DND-41 (cell line): ENCODE results near the gene HACD2.

Experiments
- ATAC-seq: fragments of 200-7000 bp; cut with Tn5 transposase; 3 replicates; pipeline ENCODE4 v1.9.1; 2021; ENCODE audit warnings: low read depth; ENCODE audit not compliant: insufficient read depth
- DNase-seq: peaks from one replicate; pipeline ENCODE4 v3.0.0-alpha.2; 2020
- H2AFZ ChIP-seq: 2 replicates; pipeline ENCODE4 v1.6.0; 2012; ENCODE audit warnings: low read depth, low read length
- H3K27ac ChIP-seq: 2 replicates; pipeline ENCODE4 v1.5.1; 2012; ENCODE audit warnings: low read length, inconsistent platforms
- H3K27me3 ChIP-seq: fragments of 200-600 bp; sonication (generic); 2 replicates; pipeline ENCODE4 v1.6.0; 2012; ENCODE audit warnings: low read length, mild to moderate bottlenecking, inconsistent platforms; ENCODE audit not compliant: insufficient read depth, poor library complexity
- H3K36me3 ChIP-seq: 2 replicates; pipeline ENCODE4 v1.5.1; 2012; ENCODE audit warnings: low read length, inconsistent platforms; ENCODE audit not compliant: insufficient read depth
- H3K4me1 ChIP-seq: 2 replicates; pipeline ENCODE4 v1.5.1; 2012; ENCODE audit warnings: mild to moderate bottlenecking, low read length; ENCODE audit not compliant: insufficient read depth
- H3K4me2 ChIP-seq: 2 replicates; pipeline ENCODE4 v1.6.0; 2012; ENCODE audit warnings: mild to moderate bottlenecking, moderate library complexity, low read length, inconsistent platforms; ENCODE audit not compliant: insufficient read depth
- H3K4me3 ChIP-seq, 2 experiments: fragments of 200-600 bp in 1 of 2; shearing (Covaris generic) in 1 of 2; 2 replicates each; pipeline ENCODE4 v1.5.1; 2012 to 2016; ENCODE audit warnings: inconsistent platforms in 2 of 2, low read length in 2 of 2, mild to moderate bottlenecking in 2 of 2, low read depth in 1 of 2, moderate library complexity in 1 of 2
- H3K79me2 ChIP-seq: 2 replicates; pipeline ENCODE4 v1.6.0; 2012; ENCODE audit warnings: low read length, inconsistent platforms; ENCODE audit not compliant: insufficient read depth
- H3K9ac ChIP-seq: 2 replicates; pipeline ENCODE4 v1.6.0; 2012; ENCODE audit warnings: low read depth, mild to moderate bottlenecking, inconsistent platforms, low read length, moderate library complexity
- H3K9me3 ChIP-seq: 2 replicates; pipeline ENCODE4 v1.5.1; 2012; ENCODE audit warnings: low read length, moderate library complexity, mild to moderate bottlenecking, inconsistent platforms; ENCODE audit not compliant: insufficient read depth, severe bottlenecking
- H4K20me1 ChIP-seq: 2 replicates; pipeline ENCODE4 v1.6.0; 2012; ENCODE audit warnings: low read length; ENCODE audit not compliant: insufficient read depth
- EZH2 ChIP-seq: IDR thresholded peaks from 3 replicates; pipeline ENCODE4 v1.6.1; 2012; ENCODE audit warnings: borderline replicate concordance, low read depth, mild to moderate bottlenecking, moderate library complexity, low read length, inconsistent platforms; ENCODE audit not compliant: severe bottlenecking
- TF ChIP-seq, protein P1 (sequence below): IDR thresholded peaks from 2 replicates; pipeline ENCODE4 v1.5.1; 2012; ENCODE audit warnings: borderline replicate concordance, low read length, moderate library complexity, mild to moderate bottlenecking; ENCODE audit not compliant: poor library complexity, severe bottlenecking; ENCODE audit errors: extremely low read depth

HACD2 gene

DNA sequence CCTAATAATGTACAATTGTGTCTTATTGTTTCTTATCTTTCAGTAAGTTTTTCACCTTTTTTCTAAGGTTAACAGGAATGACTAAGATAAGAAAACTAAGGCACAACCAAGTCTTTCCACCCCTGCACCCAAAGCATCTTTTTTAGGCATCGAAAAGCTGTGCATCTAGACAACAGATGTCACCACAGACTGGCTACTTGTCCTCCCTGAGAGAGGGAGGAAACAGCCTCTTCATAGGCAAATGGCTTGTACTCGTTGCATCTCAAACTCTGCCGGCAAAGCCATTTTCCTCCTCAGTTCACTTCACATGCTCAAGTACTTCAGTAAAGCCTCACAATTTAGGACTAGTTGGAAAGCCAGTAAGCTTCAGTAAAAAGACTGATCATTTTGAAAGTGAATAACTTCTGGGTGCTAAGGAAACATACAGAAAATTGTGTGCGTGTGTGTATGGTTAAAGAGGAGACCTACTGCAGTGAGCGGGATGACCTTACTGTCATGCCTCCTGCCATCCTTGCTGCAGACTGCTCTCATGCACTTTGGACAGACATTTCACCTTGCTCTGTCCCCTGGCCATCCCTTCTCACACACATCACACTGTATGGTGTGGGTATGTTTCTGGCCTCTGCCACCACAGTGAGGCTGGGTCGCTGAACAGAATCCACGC is 36.5 kb upstream of the HACD2 start:
- H3K9me3 ChIP-seq: no peaks in the 10 kb centered on the region
- H3K4me2 ChIP-seq: no peak overlapping the region
- H4K20me1 ChIP-seq: peaks cover 3% of the 10 kb centered on the region; the same call in 1 of the 2 replicates
- H3K36me3 ChIP-seq: no peaks in the 10 kb centered on the region
- ATAC-seq: no peak
- no peak for DNase-seq
- H2AFZ ChIP-seq: no peak overlapping the region
- H3K4me1 ChIP-seq: no peaks in the 10 kb centered on the region
- no peak overlapping the region for H3K27ac ChIP-seq
- H3K9ac ChIP-seq: no peak overlapping the region
- H3K4me3 ChIP-seq: no peak overlapping the region
- no peak for TF ChIP-seq EZH2
- TF ChIP-seq, protein P1, sequence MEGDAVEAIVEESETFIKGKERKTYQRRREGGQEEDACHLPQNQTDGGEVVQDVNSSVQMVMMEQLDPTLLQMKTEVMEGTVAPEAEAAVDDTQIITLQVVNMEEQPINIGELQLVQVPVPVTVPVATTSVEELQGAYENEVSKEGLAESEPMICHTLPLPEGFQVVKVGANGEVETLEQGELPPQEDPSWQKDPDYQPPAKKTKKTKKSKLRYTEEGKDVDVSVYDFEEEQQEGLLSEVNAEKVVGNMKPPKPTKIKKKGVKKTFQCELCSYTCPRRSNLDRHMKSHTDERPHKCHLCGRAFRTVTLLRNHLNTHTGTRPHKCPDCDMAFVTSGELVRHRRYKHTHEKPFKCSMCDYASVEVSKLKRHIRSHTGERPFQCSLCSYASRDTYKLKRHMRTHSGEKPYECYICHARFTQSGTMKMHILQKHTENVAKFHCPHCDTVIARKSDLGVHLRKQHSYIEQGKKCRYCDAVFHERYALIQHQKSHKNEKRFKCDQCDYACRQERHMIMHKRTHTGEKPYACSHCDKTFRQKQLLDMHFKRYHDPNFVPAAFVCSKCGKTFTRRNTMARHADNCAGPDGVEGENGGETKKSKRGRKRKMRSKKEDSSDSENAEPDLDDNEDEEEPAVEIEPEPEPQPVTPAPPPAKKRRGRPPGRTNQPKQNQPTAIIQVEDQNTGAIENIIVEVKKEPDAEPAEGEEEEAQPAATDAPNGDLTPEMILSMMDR: no peak
- no peaks in the 10 kb centered on the region for H3K27me3 ChIP-seq
- no peaks in the 10 kb centered on the region for H3K79me2 ChIP-seq

DNA sequence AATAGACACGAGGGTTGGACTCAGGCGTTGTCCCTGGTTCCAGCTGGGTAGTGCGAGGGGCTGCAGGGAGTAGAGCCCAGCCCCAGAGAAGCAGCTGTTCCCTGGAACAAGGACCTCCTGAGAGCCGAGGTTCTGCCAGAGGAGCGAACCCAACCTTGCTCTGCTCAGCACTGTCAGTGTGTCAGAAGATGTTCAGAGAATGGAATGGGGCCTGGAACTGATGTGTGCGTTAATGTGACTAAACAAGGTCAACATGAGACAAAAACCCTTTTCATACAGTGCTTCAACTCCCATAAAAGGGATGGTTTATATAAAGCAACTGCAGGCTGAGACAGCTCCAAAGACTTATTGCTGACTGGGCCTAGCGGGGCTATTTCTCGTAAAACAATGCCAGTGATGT is 35.5 kb upstream of the HACD2 start:
- Histone ChIP-seq H3K36me3 (no peaks in the 10 kb centered on the region), H3K4me3 (no peak overlapping the region), H3K9ac (no peak overlapping the region), H3K27me3 (no peaks in the 10 kb centered on the region), H3K4me1 (no peaks in the 10 kb centered on the region), H2AFZ (no peak overlapping the region), H3K4me2 (no peak overlapping the region), H3K9me3 (no peaks in the 10 kb centered on the region), H3K27ac (no peak overlapping the region), H4K20me1 (peaks cover 3% of the 10 kb centered on the region; the same call in 1 of the 2 replicates), H3K79me2 (no peaks in the 10 kb centered on the region)
- TF ChIP-seq, protein P1: no peak
- no peak for TF ChIP-seq EZH2
- DNase-seq (no peak), ATAC-seq (no peak)

DNA sequence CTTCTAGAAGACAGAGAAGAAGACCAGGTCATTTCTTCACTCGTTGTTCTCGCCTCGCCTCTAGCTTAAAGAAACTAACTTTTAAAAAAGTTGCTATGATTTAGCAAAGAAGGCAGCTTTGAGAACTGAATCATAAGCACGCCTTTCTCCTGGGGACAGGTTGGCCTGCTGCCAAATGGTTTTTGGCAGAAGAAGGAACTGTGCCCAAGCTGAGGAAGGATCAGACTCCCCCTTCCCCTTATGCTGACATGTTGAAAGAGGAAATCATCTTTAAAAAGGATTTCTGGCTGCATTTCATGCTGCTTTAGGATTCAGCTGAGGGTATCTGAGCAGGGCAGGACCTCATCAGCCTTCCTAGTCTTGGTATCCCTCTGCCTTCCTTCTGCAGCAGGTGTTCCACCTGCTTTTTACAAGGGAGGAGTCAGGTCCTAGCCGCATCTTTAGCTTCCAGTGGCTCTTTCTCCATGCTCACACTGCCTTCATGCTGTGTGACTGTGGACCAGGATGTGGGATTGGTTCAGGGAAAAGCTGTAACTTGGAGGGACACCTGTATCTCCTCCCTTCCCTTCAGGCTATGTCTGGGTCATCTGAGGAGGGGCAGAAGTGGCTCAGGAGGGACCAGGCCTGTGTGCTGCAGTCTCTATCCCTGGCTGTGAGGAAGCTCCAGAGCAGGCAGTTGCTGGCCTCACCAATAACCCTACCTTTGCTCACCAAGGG is 34.1 kb upstream of the HACD2 start:
- ATAC-seq (no peak), DNase-seq (no peak)
- Histone ChIP-seq H3K36me3 (no peaks in the 10 kb centered on the region), H3K9me3 (no peaks in the 10 kb centered on the region), H3K4me2 (no peak overlapping the region), H3K27me3 (no peaks in the 10 kb centered on the region), H4K20me1 (peaks cover 3% of the 10 kb centered on the region; the same call in 1 of the 2 replicates), H3K79me2 (no peaks in the 10 kb centered on the region), H3K4me3 (no peak overlapping the region), H3K4me1 (no peaks in the 10 kb centered on the region), H3K27ac (no peak overlapping the region), H3K9ac (no peak overlapping the region), H2AFZ (no peak overlapping the region)
- TF ChIP-seq, protein P1: no peak
- no peak for TF ChIP-seq EZH2
